ENCODE results near the gene UBE2D2.
A peak's percentile ranks its signal among the peaks of the same experiment; 100 is the strongest.
"Not testable (repeated sequence)": the region's sequence is repeated elsewhere in the genome, so short reads cannot be mapped to it uniquely, and the experiment has no call there.

The UBE2D2 gene

DNA sequence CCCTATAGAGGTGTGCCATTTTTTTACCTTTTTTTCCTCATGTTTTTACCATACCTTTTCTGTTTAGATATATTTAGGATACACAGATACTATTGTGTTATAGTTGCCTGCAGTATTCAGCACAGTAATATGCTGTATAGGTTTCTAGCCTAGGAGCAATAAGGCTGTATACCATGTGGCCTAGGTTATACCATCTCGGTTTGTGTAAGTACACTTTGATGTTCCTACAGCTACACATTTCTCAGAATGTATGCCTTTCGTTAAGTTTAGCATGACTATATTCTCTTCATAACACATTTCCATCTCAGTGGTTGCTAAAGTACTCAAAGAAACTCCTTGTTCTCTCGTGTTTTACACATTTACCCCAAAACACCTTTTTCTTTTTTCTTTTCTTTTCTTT is 23.0 kb downstream of the UBE2D2 start:
- no peak for DNase-seq (ENCODE audit: low read depth)

DNA sequence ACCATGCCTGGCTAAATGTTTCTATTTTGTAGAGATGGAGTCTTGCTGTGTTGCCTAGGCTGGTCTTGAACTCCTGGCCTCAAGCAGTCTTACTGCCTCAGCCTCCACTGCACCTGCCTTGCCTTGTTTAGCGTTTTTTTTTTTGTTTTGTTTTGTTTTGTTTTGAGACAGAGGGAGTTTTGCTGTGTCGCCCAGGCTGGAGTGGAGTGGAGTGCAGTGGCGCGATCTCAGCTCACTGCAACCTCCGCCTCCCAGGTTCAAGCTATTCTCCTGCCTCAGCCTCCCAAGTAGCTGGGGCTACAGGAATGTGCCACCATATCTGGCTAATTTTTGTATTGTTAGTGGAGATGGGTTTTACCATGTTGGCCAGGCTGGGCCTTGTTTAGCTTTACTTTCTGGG is 27.0 kb downstream of the UBE2D2 start:
- DNase-seq (ENCODE audit: low read depth): not testable (repeated sequence)

DNA sequence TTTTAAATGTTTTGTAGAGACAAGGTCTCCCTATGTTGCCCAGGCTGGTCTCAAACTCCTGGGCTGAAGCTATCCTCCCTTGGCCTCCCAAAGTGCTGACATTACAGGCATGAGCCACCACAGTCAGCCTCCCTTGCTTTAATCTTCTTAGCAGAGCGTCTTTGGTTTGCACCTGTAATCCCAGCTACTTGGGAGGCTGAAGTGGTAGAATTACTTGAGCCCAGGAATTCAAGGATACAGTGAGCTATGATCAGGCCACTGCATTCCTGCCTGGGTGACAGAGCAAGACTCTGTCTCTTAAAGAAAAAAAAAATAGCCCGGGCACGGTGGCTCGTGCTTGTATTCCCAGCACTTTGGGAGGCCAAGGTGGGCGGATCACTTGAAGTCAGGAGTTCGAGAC is 27.8 kb downstream of the UBE2D2 start:
- no peak for DNase-seq (ENCODE audit: low read depth)

DNA sequence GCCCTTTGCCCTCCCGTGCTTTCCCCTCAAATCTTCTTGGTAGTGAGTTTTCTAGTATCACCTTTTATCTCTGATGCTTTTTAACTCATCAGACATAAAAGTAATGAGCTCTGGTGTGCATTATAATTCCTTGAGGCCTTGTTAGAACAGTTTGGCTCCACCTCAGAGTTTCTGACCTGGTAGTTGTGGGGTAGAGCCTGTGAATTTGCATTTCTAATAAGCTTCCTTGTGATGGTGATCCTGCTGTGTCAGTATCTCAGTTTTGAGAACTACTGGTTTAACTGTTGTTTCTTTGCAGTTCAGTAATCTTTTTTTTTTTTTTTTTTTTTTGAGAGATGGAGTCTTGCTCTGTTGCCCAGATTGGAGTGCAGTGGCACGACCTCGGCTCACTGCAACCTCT is 31.1 kb downstream of the UBE2D2 start:
- DNase-seq (ENCODE audit: low read depth): no peak

DNA sequence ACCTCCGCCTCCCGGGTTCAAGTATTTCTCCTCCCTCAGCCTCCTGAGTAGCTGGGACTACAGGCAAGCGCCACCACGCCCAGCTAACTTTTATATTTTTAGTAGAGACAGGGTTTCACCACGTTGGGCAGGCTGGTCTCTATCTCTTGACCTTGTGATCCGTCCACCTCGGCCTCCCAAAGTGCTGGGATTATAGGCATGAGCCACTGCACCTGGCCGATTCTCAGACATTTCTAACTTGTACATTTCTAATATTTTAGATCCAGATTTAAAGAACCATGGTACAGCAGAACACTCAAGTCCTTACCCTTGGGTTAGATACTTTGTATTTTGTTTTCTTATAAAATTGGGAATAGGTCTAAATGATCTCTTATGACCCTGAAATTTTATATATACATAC is 31.9 kb downstream of the UBE2D2 start:
- not testable (repeated sequence) for DNase-seq (ENCODE audit: low read depth)

DNA sequence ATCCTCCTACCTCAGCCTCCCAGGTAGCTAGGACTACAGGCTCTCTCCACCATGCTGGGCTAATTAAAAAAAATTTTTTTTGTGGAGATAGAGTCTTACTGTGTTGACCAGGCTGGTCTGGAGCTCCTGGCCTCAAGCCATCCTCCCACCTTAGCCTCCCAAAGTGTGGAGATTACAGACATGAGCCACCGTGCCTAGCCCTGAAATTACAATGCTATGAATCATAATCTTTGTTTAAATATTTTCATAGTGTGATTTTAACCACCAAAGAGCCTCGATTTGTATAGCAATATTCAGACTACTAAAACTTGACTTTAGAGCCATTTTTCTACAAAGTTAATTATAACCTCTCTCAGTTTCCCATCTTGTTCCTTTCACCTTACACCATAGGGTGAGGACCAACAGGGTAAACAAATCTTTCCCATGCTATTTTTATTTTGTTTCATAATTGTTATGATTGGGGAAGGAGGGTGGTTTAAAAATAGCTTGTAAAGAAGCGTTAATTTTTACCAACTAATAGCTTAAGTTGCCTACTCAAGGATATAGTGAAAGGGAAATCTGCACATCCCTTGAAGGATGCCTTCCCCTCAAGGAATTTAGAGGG is 32.7 kb downstream of the UBE2D2 start:
- peak; percentile 23 for DNase-seq (ENCODE audit: low read depth)

DNA sequence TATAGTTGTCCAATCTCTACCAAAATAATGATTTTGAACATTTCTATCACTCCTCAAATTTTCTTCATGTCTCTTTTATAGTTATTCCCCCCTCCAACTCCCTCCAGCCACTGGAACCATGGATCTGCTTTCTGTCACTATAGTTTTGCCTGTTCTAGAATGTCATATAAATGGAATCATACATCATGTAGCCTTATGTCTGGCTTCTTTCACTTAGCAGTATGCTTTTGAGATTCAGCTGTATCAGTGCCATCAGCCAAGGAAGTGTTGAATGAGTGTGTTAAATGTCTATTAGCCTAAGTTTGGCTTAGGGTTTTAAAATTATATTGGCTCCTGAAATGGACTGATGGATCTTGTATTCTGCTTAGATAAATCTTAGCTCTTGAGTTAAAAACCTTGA is 36.0 kb downstream of the UBE2D2 start:
- DNase-seq (ENCODE audit: low read depth): no peak

DNA sequence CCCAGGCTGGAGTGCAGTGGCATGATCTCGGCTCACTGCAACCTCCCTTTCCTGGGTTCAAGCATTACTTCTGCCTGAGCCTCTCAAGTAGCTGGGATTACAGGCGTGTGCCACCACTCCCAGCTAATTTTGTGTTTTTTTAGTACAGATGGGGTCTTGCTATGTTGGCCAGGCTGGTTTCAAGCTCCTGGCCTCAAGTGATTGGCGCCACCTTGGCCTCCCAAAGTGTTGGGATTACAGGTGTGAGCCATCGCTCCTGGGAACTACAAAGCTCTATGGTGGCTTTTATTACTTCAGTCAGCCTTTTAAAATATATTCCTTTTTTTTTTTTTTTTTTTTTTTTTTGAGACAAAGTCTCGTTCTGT is 37.4 kb downstream of the UBE2D2 start:
- DNase-seq (ENCODE audit: low read depth): not testable (repeated sequence)

DNA sequence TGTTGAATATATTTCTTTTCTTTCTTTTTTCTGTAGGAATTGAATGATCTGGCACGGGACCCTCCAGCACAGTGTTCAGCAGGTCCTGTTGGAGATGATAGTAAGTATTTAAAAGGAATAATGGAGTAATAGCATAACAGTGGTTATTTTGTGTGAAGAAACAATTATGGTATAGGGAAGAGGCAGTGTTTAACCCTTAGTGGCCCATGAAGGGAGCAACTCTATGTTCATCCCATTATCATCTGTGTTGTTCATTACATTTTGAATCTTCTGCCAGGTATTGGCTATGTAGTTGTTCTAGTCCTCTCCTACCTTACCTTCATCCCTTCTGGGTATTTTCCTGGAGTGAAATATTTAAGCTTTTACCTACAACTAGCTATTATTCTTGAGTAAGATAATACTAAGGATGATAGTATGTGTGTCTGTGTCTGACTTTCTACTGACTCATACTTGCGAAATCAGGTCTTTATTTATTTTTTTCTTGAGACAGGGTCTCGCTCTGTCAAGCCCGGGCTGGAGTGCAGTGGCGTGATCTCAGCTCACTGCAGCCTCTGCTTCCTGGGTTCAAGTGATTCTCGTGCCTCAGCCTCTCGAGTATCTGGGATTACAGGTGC is 39.3 kb downstream of the UBE2D2 start:
- DNase-seq (ENCODE audit: low read depth): no peak

DNA sequence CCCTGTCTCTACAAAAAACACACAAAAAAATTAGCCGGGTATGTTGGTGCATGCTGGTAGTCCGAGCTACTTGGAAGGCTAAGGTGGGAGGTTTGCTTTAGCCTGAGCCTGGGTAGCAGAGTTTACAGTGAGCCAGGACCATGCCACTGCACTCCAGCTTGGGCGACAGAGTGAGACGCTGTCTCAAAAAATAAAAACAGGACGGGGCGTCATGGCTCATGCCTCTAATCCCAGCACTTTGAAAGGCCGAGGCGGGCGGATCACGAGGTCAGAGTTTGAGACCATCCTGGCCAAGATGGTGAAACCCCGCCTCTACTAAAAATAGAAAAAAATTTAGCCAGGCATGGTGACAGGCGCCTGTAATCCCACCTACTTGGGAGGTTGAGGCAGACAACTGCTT is 40.3 kb downstream of the UBE2D2 start:
- DNase-seq (ENCODE audit: low read depth): no peak

DNA sequence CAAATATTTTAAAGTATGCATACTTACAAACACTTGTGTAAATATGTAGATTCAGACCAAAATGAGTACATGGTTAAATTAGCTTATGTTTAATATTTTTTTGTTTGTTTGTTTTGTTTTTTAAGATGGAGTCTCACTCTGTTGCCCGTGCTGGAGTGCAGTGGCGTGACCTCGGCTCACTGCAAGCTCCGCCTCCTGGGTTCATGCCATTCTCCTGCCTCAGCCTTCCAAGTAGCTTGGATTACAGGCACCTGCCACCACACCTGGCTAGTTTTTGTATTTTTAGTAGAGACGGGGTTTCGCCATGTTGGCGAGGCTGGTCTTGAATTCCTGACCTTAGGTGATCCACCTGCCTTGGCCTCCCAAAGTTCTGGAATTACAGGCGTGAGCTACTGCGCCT is 40.8 kb downstream of the UBE2D2 start:
- not testable (repeated sequence) for DNase-seq (ENCODE audit: low read depth)

DNA sequence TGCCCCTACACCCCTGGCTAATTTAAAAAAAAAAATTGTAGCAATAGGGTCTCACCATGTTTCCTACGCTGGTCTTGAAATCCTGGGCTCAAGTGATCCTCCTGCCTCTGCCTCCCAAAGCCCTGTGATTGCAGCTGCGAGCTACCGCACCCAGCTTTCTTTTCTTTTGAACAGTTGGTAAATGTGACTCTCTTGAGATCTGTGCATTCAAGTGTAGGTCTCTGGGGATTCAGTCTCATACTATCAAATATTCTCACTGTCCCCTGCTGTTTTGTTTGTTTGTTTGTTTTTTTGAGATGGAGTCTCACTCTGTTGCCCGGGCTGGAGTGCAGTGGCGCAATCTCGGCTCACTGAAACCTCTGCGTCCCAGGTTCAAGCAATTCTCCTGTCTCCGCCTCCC is 44.7 kb downstream of the UBE2D2 start:
- no peak for DNase-seq (ENCODE audit: low read depth)

DNA sequence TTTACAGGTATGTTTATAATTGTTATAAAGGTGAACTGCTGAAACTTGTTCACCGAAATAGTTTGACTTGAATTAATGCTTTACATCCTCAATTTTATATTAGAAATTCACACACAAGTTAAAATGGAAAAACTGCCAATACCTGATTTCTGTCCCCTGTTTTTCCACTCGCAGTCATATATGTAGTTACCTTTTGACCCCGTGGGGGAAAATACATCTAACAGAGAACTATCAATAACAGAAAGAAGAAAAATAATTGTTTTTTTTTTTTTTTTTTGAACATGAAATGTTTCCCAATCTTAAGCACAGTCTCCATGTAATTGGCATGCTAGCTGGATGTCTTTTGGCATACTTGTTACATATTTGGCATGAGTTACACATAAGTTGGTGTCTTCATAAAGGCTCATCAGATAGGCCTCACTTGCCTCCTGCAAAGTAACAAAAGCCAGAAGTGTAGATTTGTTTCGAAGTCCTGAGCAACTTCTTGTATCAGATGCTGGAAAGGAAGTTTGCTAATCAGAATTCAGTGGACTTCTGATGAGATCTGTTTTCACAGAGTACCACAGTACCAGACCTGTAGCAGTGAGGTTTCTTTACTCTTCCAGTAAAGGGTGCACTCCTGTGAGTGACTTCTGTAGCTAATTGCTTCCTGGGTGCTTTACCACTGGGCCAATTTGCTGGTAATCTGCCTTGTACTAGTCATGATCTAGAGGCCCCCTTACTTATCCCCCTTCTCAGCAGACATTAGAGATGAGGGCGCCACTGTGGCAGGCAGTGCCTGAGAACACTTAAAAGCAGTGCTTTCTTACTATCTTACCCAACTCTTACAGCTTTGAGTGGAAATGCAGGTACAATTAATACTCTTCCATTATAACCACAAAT is 50.8 kb downstream of the UBE2D2 start:
- DNase-seq (ENCODE audit: low read depth): no peak

DNA sequence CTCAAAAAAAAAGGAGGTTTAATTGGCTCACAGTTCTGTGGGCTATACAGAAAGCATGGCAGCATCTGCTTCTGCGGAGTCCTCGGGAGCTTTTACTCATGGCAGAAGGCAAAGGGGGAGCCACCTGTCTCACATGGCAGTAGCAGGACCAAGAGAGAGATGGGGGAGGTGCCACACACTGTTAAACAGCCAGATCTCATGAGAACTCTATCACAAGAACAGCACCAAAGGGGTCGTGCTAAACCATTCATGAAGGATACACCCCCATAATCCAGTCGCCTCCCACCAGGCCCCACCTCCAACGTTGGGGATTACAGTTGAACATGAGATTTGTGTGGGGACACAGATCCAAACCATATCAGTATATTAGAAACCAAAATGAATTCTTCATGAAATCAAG is 58.7 kb downstream of the UBE2D2 start:
- no peak for DNase-seq (ENCODE audit: low read depth)

DNA sequence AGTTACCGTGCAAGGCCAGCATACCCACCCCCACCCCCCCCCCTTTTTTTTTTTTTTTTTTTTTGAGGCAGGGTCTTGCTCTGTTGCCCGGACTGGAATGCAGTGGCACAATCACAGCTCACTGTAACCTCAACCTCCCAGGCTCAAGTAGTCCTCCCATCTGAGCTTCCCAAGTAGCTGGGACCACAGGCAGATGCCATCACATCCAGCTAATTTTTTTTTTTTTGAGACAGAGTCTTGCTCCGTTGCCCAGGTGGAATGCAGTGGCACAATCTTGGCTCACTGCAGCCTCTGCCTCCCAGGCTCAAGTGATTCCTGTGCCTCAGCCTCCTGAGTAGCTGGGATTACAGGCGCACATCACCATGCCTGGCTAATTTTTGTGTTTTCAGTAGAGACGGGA is 64.3 kb downstream of the UBE2D2 start:
- not testable (repeated sequence) for DNase-seq (ENCODE audit: low read depth)

DNA sequence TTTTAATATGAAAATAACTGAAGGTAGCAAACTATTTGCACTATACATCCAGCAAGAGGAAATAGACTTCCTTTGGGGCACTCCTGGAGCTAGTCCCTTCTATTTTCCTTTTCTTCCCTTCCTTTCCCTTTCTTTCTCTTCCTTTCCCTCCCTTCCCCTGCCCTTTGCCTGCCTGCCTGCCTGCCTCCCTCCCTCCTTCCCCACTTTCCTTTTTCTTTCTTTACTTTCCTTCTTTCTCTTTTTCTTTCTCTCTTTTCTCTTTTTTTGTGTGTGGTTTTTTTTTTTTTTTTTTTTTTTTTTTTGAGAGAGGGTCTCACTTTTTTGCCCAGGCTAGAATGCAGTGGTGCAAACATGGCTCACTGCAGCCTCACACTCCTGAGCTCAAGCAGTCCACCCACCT is 69.7 kb downstream of the UBE2D2 start:
- no peak for DNase-seq (ENCODE audit: low read depth)

DNA sequence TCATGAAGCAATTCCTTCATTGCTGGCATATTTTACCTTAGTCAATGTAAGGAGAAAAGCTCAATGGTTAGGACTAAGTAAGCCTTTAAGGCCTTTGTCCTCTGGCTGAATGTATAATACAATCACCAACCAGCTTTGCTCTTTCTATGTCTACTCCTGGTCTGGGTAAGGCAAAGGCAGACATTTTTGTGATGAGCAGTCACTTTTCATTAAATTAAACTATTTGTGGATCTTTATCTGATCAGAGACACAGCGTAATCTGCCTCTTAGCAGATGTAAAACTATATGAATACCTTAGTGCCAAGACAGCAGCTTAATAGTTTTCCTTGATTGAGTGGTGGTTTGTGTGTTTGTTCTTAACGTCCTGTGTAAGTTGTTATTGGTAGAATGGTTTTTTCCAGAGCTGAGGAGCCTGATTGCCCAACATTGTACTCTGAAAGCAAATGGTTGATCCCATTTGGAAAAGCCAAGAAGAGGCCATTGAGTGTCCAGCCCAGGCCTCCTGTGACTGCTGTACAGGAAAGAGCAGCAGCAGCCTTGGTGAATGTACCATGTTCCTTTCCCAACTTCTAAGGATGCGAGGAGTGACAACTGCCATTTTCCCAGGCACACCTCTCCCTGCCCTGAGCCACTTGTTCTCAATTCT is 70.5 kb downstream of the UBE2D2 start:
- no peak for DNase-seq (ENCODE audit: low read depth)

DNA sequence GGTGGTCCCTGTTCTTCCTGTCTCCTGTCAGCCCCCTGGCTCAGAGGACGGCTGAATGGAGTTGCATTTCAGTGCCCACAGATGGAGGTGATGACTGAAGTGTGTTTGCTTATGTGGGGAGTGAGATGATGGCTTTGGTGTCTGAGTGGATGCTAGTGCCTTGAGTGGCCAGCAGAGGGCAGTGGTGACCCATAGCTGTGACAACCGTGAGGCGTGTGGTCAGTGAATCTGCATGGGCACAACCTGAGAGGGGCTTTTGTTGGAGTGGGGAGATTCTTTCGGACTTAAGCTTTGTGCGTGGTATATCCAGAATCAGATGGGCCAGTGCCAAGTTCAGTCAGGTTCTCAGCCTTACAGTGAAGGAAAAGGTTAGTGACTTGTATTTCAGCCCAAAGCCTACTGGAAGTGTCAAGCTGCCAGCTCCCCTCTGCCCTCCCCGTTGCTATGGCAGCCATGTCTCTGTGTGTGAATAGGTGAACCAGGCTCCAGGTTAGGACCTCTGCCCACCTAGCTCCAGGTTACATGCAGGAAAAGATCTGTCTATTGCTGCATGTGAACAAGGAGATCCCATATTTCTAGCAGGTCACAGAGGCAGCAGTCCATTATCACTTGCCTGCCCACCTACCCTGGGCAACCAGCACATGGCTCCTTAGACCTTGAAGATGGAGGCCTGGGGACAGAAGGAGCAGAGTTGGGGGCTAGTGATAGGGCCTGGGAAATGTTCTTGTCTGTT is 72.3 kb downstream of the UBE2D2 start:
- no peak for DNase-seq (ENCODE audit: low read depth)

DNA sequence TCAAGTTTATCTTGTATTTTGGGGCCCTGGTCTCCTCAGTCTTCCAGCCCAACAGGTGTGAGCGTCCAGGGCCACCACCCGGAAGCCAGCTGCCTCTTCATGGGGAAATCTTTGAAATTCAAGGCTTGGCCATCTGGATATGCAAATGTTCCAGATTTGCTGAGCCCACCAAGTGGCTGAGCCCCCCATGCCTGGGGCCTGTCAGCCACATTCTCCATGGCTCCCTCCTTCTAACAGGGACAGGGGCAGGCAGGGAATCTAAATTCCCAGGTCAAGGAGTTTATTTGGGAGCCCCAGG is 72.8 kb downstream of the UBE2D2 start:
- DNase-seq (ENCODE audit: low read depth): no peak

DNA sequence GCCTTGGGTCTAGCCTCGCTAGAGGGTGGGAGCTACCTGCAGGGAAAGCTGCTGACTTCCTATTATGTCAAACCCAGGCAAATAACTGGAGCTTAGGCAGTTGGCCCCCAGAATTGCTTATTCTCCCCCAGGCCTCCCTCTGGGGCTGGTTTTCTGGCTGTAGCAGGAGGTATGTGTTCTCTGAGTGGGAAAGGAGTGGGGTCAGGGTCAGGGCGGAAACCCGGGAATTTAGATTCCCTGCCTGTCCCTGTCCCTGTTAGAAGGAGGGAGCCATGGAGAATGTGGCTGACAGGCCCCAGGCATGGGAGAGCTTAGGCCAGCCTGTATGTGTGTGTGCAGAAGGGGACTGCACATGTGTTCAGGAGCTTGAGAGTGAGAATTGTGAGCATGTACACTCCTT is 73.4 kb downstream of the UBE2D2 start:
- DNase-seq (ENCODE audit: low read depth): no peak

DNA sequence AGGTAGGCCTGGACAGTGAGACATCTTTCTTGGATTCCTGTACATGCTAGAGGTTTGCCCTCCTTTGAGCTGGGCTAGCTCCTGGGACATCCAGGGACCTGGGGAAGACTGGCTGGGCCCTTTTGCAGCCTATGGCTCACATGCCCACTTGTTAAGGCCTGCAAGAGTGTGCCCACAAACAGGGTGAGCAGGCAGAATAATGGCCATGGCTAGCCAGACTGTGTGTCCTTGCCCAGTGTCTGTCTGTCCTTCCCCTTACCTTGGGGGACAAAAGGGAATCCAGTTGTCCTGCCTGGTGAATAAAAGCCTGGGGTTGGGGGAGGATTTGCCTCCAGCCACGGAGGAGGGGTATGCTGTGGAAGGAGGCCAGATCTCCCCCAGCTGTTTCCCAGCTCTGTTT is 74.1 kb downstream of the UBE2D2 start:
- DNase-seq (ENCODE audit: low read depth): no peak

DNA sequence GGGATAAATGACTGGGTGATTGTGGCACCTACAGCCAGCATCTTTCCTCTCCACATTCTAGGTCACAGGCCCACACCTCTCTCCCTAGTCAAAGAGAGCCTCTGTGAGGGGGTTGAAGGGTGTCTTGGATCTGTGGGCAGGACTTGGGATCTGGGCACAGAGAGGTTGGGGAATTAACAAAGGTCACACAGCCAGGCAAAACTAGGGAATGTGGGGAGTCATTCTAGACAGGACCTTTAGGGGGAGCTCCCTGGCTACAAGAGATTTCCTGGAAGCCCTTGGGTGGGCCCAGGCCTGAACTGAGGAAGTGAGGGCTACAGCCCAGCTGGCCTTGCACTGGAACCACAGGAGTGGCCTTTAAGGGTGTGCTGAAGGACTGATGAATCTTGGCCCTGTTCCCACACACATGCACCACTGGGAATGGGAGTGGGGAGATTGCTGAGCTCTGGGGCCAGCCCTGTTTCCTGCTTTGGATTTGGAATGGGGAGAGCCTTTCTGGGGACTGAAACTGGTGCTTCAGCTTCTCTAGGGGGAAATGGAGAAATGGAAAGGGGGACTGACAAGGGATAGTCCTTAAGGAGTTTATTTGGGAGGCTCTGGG is 74.6 kb downstream of the UBE2D2 start:
- no peak for DNase-seq (ENCODE audit: low read depth)
